Stimulated activated CD8-positive, alpha-beta memory T cell treated with anti-CD3 and anti-CD28 coated beads, Interleukin-12 subunit alpha, Interleukin-12 subunit beta, amount 100 ng/mL, for 1 hour (primary cell): ENCODE data around the gene C9orf50.

Source experiments
- DNase-seq: peaks from one replicate; pipeline ENCODE4 v3.0.0-alpha.2; 2020; ENCODE audit warnings: low read depth

C9orf50 gene

DNA sequence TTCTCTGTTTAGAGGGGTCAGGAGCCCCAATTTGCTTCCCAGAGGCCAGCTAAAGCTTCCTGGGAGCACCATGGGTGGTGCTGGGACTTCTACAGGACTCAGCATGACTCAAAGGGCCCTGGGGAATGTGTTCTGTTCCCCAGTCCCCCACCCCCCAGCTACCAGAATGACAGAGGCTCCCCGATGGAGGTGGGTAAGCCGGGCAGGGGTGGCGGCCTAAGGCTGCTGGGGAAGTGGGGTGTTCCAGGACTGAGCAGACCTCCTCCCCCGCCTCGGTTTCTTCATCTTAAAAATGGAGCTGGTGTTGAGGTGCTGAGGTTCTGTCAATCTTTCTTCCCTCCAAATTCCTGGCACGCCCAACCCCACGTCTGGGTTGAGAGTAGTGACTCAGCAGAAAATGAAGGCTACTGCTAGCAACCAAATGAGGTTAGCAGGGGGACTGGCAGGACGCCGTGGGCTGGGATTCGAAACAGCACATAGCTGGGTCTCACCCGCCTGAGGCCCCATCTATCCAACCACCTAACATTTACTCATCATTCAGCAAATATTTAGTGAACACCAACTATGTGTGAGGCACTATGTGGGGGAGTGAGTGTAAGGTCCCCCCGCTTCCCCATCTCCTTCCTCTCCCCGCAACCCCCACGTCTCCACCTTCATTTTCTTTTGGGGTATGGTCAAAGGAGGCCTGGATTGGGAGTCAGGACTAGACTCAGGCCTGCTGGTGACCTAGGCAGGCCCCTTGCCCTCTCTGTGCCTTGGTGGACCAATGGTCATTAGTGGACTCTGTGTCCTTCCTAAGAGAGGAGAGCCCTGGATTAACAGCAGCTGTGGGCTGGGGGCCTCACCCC is 50.2 kb downstream of the C9orf50 start:
- DNase-seq: no peak

DNA sequence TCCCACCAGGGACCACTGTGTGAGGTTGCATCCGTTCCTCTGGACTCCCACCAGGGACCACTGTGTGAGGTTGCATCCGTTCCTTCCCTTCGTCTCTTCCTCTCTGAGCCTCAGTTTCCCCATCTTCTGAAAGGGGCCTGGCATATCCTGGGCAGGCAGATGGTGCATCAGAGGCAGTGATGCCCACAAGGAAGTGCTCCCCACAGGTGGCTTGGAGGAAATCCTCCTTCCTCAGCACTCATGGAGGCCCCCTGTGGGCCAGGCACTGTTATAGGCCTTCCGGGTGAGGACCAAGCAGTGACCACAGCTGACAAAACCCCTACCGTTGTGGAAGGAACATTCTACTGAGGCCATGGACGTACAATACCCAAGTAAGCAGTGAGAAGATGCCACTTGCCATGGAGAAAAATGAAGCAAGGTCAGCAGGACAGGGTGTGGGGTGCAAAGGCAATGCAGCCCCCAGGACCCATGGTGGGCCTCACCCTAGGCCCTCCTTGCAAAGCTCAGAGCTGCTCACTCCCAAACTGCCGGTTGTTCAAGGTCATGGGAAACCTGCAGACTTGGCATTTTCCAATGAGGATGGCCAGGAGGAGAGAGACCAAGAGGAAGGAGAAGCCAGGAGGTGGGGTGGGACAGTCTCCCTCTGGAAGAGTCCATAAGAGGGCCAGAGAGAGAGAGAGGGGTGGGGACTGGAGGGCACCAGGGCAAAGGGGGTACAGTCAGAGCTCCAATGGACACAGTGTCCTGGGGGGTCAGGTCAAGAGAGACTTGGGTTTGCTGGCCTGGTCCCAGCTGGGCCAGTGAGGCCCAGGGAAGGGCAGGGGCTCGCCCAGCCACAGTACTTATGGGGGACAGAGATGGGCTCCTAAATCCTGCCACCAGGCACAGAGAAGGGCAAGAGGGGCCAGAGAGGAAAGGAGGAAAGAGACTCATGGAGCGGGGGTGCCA is 51.1 kb downstream of the C9orf50 start:
- no peak for DNase-seq

DNA sequence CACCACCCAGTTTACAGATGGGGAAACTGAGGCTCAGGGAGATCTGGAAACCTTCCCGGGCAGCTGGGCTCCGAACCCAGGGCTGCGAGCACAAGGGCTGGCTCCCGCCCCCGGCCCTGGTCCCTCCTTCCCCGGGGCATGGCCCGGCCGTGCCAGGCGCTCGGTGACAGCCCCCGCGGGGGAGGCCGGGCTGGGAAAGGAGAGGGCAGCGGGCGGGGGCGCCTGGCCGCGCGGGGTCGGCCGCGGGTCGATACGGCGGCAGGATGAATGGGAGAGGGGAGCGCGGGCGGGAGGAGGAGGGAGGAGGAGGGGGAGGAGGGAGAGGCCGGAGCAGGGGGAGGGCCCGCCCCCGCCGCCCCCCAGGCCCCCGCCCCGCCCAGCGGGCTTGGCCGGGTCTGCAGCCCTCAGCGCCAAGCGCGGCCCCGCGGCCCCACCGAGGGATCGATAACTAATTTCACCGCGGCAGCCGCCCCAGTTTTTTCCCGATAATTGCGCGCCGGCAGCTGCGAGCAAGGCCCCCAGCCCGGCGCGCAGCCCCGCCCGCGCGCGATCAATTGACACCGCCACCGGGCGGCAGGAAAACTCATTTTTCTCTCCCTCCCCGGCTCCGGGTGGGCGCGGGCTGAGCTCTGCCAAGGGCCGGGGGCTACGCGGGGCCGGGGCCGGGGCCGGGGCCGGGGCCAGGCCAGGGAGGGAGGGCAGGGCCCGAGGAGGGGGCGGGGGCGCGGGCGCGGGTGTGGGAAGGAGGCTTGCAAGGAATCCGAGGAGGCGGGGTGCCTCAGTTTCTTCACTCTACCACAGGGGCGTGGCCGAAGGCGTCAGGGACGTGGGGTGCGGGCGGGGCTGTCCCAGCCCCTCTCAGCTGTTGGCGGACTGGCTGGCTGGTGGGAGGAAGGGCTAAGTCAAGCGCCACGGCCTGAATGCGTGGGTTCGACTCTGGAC is 52.1 kb downstream of the C9orf50 start:
- no peak for DNase-seq

DNA sequence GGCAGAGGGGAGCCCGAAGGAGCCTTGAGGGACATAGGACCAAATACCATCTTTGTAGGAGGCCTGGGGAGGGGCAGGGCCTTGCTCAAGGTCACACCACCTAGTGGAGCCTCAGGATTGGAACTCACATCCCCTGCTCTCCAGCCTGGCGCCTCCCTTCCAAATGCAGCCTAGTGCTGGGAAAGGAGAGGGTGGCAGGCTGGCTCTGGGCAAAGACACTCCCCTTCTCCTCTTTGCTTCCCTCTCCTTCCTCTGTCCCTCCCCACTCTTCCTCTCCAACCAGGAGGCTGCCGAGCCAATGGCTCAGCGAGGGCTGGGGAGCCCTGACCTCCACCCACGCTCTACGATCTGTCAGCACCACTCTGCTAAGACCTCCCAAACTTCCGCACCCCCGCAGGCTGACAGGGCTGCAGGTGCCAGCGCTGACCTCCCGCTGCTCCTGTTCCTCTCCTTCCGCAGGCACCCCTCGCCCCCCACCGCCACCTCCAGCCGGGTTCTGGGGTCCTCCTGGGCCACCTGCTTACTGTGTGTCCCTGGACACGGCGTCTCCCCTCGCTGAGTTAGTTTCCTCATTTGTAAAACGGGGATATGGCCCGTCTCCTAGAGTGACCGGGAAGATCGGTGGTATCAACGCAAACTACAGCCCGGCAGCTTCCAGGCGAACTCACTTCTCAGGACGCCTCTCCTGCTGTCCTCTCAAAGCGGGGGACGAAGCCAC is 52.9 kb downstream of the C9orf50 start:
- DNase-seq: no peak

DNA sequence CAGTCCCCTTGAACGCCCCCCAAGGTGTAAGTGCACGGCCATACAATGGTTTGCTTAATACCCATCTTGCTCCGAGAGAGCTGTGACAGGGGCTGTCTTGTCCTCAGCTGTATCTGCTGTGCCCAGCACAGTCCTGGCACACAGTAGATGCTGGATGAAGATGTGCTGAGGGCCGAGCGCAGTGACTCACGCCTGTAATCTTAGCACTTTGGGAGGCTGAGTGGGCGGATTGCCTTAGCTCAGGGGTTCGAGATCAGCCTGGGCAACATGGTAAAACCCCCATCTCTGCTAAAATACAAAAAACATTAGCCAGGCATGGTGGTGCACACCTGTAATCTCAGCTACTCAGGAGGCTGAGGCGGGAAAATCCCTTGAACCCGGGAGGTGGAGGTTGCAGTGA is 53.6 kb downstream of the C9orf50 start:
- no peak for DNase-seq

DNA sequence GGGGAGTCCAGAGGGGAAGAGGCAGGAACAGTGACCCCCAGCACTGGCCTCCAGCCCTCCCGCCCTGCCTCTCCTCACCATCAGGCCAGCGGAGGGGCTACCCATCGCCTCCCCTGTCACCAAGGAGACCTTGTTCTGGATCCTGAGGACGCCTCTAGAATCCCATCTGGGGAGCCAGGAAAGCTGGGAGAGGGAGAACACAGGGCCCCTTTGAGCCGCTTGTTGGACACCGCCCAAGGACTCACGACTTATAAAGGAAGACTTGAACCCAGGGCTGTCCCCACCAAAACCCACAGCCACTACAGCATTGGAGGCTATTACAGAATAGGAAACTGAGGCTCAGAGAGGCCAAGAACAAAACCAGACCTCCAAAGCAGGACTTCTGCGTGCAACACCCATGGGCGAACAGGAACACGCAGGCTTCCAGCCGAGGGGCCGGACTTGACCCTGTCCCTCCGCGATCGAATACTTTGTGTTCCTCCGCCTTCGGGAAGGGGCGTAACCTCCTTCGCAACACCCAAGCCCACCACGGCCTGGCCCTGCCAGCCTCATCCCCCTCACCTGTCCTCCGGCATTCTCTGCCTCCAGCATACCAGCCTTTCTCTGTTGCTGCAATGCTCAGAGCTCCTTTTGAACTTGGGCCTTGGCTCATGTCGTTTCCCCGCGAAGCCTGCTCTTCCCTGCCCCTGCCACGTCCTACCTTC is 54.2 kb downstream of the C9orf50 start:
- no peak for DNase-seq

DNA sequence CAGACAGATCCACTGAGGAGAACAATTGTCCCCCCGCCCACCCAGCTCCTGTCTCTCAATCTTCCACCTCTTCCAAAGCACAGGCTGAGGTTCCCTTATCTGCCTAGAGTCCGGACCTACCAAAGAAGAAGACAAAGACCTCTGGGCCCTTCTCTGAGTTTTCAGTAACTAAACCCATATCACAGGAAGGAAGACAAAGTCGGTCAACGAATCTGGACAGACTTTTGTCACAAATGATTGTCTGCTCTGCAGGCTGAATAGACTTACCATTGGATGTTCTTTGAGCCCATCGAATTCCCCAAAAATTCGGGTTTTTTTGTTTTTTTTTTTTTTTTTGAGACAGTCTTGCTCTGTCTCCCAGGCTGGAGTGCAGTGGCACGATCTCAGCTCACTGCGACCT is 58.0 kb downstream of the C9orf50 start:
- DNase-seq: no peak

DNA sequence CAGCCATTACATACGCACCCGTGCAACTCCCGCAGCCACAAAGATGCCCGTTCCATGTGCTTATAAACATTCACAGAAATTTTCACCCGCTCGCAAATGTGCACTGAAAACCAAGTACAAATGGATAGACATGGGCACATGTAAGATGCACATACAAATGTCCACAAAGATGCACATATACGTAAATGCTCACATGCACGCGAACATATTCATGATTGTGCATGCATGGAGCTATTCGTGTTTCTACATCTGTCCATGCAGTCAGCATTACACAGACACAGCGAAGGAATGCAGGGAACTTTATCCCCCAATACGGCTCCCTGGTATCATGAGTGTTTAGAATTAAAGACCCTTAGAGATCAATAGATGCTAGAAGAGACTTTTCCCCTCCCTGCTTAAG is 58.4 kb downstream of the C9orf50 start:
- no peak for DNase-seq
